Kidney (tissue), 14 donors: ENCODE data around the gene C1orf174. TPM values are rescaled to one million over a fixed set of nuclear protein-coding genes. Genes with fewer than 3 reads are reported as not detected.

Experiments used
- DNase-seq, 5 donors: peaks; one replicate each; pipeline ENCODE4 v3.0.0-alpha.2; 2013 to 2020
- FAIRE-seq: peaks from 2 replicates; lab custom pipeline; 2012; peaks lifted over from hg19 to GRCh38; lab: Jason Lieb, UNC
- H3K27ac ChIP-seq, 2 donors: one replicate each; pipeline ENCODE4 v1.7.0; 2013; ENCODE audit warnings: low read depth in 2 of 2, low read length in 2 of 2, inconsistent platforms in 1 of 2
- H3K27me3 ChIP-seq: one replicate; pipeline ENCODE4 v1.7.1; 2013; ENCODE audit warnings: low read length, inconsistent platforms; ENCODE audit not compliant: control insufficient read depth, insufficient read depth
- H3K36me3 ChIP-seq, 3 donors: one replicate each; pipeline versions ENCODE4 v1.7.0 to v1.7.1; 2013; ENCODE audit warnings: low read length in 3 of 3, control low read depth in 1 of 3, inconsistent platforms in 1 of 3; ENCODE audit not compliant: insufficient read depth in 3 of 3, control insufficient read depth in 2 of 3
- H3K4me1 ChIP-seq, 3 donors: one replicate each; pipeline versions ENCODE4 v1.7.0 to v1.7.1; 2013; ENCODE audit warnings: low read length in 3 of 3, inconsistent platforms in 1 of 3, low read depth in 1 of 3; ENCODE audit not compliant: control insufficient read depth in 2 of 3, insufficient read depth in 2 of 3
- H3K4me3 ChIP-seq, 3 donors: one replicate each; pipeline versions ENCODE4 v1.7.0 to v1.8.1; 2013; ENCODE audit warnings: low read length in 3 of 3, control low read depth in 1 of 3, inconsistent platforms in 1 of 3
- H3K9ac ChIP-seq, 3 donors: one replicate each; pipeline versions ENCODE4 v1.7.0 to v1.7.1; 2013; ENCODE audit warnings: low read length in 3 of 3, control low read depth in 1 of 3, inconsistent platforms in 1 of 3
- H3K9me3 ChIP-seq, 3 donors: one replicate each; pipeline versions ENCODE4 v1.7.0 to v1.7.1; 2013; ENCODE audit warnings: low read length in 3 of 3, control low read depth in 1 of 3, inconsistent platforms in 1 of 3; ENCODE audit not compliant: control insufficient read depth in 2 of 3, insufficient read depth in 1 of 3
- intact Hi-C: fragments of 100-400 bp; cut with DNase I; formaldehyde crosslinking; loops from one replicate; pipeline ENCODE4 v1.11.1; 2022
- polyA plus RNA-seq: library from polyadenylated mRNA; stranded (reverse); fragments of 350-450 nt; fragmentation: Illumina TruSeq; extraction: RNeasy Lipid Tissue Mini Kit (QIAGEN cat#74804); gene quantifications from one replicate; pipeline ENCODE4 v1.2.3, GENCODE V29; 2014; ENCODE audit warnings: low read depth, low replicate concordance; ENCODE audit not compliant: insufficient read depth
- total RNA-seq: library from RNA; stranded (reverse); fragmentation: NEBNext Ultra II Directional; extraction: Animal tissue kit (Norgen Biotek cat#: 25700); gene quantifications from one replicate; pipeline ENCODE4 v1.2.1, GENCODE V29; 2021
- TF ChIP-seq, protein P1 (sequence below): IDR thresholded peaks from 3 replicates; pipeline ENCODE4 v1.5.1; 2012; ENCODE audit warnings: mild to moderate bottlenecking, moderate library complexity, borderline replicate concordance; ENCODE audit not compliant: insufficient read depth; ENCODE audit errors: extremely low read depth
- donor health status: control.
- donor health status: control.
- donor health status: control.
- donor health status: control.
- donor health status: control.
- donor health status: DM: yes; HTN: yes; CAD: no.
- donor health status: Normal renal cell carcinoma (clear cell type).

C1orf174 gene
- total and polyA plus RNA-seq, 2 donors from 2014 or later: 15.9 to 16.8 TPM

DNA sequence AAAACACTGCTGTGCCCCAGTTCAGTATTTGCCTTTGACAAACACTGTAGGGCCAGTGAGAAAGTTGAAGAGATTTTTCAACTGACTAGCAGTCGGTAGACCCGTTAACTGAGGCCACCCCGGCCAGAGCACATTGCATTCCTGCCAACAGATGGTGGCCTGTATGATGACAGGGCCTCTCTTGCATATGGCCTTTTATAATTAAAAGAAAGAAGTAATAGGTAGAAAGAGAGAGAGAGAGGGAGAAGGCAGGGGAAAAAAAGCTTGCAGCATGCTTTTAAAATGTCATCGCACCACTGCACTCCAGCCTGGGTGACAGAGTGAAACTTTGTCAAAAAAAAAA lies 4.7 kb upstream of the C1orf174 start:
- H3K27ac ChIP-seq: no peak overlapping the region

DNA sequence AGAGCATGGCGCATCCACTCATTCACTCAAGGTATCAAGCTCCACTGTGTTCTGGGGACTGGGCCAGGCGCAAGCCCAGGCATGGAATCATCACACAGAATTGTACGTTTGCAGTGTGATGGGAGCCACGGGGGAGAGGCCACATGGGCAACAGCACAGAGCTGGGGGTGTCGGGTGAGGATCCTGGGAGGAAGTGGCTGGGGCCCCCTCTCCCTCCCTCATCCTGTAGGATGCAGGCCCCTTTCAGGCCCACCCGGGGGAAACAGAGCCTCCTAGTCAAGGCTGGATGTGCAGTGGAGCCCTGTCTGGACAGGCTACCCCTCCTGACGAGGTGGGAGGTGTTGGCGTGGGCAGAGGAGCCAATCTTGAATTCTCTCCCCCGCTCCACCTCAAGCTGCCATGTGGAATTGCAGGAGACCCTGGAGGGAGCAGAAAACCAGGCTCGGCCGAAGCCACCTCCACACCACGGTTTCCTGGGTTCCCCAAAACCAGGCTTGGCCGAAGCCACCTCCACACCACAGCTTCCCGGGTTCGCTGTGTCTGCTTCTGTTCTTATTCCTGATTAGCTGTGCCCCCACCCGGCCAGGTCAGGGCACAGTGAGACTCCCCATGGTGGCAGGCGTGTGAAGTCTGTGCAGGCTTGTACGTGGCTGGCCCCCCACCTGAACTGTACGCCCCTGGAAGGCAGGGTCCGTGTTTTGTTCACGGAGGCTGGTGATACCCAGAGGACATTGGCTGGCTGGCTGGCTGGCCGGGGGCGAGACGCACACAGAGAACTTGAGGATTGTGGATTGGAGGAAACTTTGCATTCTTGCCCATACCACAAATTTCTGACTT lies 4.2 kb upstream of the C1orf174 start:
- DNase-seq (peak in 1 of 5 donors; percentile 68), FAIRE-seq (no peak)
- Histone ChIP-seq H3K4me1 (peaks cover 0 to 25% (median 11%) of the 10 kb centered on the region in 3 donors), H3K36me3 (no peaks in the 10 kb centered on the region), H3K4me3 (no peak overlapping the region), H3K27ac (no peak overlapping the region), H3K9me3 (no peaks in the 10 kb centered on the region), H3K27me3 (no peaks in the 10 kb centered on the region), H3K9ac (no peak overlapping the region)
- intact Hi-C loops: no loop called here
- TF ChIP-seq, protein P1, sequence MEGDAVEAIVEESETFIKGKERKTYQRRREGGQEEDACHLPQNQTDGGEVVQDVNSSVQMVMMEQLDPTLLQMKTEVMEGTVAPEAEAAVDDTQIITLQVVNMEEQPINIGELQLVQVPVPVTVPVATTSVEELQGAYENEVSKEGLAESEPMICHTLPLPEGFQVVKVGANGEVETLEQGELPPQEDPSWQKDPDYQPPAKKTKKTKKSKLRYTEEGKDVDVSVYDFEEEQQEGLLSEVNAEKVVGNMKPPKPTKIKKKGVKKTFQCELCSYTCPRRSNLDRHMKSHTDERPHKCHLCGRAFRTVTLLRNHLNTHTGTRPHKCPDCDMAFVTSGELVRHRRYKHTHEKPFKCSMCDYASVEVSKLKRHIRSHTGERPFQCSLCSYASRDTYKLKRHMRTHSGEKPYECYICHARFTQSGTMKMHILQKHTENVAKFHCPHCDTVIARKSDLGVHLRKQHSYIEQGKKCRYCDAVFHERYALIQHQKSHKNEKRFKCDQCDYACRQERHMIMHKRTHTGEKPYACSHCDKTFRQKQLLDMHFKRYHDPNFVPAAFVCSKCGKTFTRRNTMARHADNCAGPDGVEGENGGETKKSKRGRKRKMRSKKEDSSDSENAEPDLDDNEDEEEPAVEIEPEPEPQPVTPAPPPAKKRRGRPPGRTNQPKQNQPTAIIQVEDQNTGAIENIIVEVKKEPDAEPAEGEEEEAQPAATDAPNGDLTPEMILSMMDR: no peak

More for the DNA sequence above, 4.7 kb upstream of the C1orf174 start:
- Histone ChIP-seq H3K4me1 (peaks cover 0 to 21% (median 7%) of the 10 kb centered on the region in 3 donors), H3K27me3 (no peaks in the 10 kb centered on the region), H3K9ac (no peak overlapping the region), H3K9me3 (no peaks in the 10 kb centered on the region), H3K4me3 (no peak overlapping the region), H3K36me3 (no peaks in the 10 kb centered on the region)
- intact Hi-C loops: no loop called here
- TF ChIP-seq, protein P1: no peak
- DNase-seq (peak in 1 of 5 donors; percentile 32), FAIRE-seq (no peak)

DNA sequence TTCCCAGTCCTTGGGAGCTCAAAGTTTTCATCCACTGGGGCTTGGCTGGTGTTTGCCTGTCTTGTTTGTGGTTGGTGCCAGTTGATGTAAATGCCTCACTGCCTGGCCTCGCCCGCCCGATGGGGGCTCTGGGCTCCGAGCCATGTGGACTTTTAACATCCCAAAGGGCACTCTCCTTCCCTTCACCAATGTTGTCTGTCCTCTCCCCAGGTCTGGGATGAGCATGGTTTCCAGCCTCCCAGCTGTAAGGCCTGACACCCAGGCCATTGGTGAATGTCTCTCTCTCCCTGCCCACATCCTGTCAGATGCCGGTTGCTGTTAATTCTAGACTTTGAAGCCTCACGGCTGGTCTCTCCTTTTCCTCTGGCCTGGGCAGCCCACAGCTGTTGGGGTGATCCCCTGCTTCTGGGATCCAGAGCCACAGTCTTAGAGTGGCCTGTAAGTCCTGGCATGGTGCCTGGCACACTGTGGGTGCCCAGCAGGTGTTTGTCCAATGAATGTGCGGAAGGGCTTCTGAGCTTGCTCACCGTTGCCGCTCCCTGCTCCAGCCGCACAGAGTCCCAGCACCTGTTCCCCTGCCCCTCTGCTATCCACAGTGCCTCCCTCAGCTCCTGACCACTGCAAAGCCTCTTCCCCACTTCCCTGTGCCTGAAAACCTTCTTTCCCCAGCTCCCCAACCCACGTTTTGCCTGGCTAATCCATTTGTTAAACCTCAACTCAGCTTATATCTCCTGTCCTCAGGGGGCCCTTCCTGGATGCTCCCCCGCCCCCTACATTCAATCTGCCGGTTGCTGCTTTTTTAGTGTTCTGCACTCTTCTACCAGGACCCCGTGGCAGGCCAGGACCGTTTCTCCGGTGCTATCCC lies 3.3 kb upstream of the C1orf174 start:
- Histone ChIP-seq H3K36me3 (no peaks in the 10 kb centered on the region), H3K9ac (no peak overlapping the region), H3K27me3 (no peaks in the 10 kb centered on the region), H3K9me3 (no peaks in the 10 kb centered on the region), H3K27ac (peak overlapping the region in 1 of 2 donors; percentile 46), H3K4me3 (peak overlapping the region in 1 of 3 donors; percentile 20), H3K4me1 (peaks cover 0 to 26% (median 11%) of the 10 kb centered on the region in 3 donors)
- DNase-seq (peak in 3 of 5 donors; percentile 32 to 62 (median 59)), FAIRE-seq (no peak)
- intact Hi-C loops: no loop called here
- TF ChIP-seq, protein P1: no peak
